ENCODE results near the gene TEX51.

TEX51 gene

DNA sequence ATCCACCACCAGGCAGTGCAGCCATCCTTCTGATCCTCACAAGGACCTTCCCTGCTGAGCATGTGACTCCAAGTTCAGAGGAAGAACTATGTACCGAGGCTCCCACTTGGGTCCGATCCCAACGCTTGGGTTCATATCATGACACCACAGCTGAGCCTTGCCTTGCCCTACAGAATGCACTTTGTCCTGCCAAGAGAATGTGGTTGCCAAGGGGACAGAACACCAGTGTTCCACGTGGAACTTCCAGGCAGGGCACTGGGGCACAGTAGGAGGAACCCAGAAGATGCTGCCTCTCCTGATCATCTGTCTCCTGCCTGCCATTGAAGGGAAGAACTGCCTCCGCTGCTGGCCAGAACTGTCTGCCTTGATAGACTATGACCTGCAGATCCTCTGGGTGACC is at the start of gene TEX51:
TSS of gene TEX51 (plus strand) at position 255 of the 400 bp plus-strand sequence. CDS start at position 284, 29 bp downstream.
- H3K4me3 ChIP-seq (ENCODE audit: low read depth, low read length), result no peak within 1 kb of the TSS

DNA sequence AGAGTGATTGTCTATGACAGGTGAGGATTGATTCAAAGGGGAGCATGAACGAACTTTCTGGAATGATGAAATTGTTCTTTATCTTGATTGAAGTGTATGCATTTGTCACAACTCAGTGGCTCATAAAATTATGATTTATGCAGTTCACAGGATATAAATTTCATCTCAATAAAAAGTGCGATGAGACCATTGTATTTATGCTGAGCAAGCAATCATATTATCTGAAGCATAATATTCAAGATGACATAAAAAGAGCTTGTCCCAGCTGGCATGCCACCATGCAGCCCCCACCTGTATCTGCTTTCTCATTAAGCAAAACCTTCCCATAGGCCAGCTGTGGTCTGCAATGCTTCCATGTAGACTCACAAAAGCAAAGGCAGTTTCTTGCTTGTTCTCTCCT is 49.6 kb upstream of the TEX51 start:
- no peak overlapping the region for H3K4me3 ChIP-seq (ENCODE audit: low read depth, low read length)

DNA sequence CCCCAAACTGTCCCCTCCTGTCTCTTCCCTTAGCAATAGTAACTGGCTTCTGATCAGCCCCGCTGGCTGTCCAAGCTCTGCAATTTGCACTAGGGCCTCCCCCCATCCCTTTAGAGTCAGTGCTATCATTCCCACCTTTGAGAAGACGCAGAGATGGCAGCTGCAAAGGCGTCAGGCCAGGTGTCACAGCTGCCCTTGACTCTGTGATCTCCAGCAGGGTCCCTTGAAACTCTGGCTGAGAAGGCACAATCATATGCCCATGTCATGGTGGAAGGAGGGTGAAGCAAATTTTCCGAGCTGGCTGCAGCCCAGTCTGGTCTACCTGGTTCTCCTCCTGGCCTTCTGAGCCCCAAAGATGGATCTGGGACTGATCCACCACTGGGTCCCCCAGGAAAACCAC is 49.2 kb upstream of the TEX51 start:
- no peak overlapping the region for H3K4me3 ChIP-seq (ENCODE audit: low read depth, low read length)

DNA sequence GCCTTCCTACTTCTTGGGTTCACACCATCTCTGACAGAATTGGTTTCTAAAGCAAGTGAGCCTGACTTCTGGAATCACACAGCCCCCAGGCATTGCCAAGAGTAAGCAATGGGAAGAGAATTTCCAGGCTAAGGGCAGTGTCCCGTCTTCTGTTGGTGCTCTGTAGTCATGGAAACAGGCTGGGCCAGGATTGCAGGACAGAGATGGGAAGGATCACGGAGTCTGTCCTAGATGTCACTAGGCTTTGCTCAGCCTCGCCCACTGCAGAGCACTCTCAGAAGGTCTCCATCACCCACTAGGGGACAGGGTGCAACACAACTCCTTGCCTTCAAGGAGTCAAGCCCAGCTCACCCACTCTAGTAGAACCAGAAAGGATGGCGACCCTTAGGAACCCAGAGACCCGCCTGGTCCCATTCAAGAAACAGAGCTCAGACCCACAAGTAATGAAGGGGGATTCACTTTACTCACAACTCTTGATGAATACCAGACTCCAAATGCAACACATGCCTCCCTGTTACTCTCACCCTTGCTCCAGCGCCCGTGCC is 48.6 kb upstream of the TEX51 start:
- H3K4me3 ChIP-seq (ENCODE audit: low read depth, low read length), result no peak overlapping the region

DNA sequence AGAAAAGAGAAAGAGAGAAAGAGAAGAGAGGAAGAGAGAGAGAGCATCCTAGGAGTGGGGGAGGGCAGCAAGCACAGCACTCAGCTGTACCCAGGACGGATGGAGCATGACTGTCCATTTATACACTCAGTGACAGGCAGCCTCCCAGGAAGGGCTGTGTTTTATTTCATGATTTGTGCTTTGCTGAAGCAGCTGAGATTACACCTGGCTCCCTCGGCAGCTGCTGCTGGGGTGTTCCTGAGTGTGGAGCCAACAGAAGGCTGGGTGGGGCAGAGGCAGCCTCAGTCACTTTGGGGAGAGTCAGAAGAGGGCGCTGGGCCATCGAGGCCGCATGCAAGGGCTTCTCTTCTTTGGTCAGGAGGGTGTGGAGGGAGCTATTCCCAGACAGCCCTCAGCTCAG is 47.8 kb upstream of the TEX51 start:
- H3K4me3 ChIP-seq (ENCODE audit: low read depth, low read length), result no peak overlapping the region

DNA sequence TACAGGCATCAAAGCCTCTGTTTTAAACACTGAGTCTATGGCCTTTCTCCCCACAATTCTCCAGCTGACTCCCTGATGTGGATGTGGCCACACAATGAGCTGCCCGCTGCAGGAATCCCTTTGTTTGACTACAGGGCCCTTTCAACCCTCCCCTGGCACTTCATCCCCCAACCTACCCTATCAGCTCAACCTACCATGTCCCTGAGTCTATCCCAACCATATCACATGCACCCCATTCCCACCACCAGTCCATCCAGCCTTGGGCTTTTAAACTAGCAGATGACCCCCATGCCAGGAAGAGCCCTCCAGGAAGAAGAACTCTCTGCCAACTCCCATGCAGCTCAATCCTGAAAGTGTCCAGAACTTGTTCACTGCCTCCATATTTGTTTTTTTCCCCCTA is 46.9 kb upstream of the TEX51 start:
- H3K4me3 ChIP-seq (ENCODE audit: low read depth, low read length), result no peak overlapping the region

DNA sequence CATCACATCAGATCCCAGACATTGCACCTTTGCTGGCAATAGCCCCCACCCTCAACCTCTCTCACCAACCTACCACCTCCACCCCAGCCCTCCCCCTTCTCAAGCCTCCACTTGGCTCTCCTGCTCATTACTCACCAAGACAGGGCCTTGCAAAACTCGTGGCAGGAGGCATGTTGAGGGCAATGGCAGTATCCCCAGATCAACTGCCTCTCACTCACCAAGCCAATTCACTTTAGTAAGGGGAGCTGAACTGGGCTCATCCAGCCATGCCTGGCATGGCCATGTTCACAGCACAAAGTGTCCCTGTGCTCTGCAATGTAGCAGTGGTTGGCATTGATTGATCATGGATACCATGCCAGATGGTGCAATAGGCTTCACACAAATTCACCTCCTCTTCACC is 46.3 kb upstream of the TEX51 start:
- H3K4me3 ChIP-seq (ENCODE audit: low read depth, low read length), result no peak overlapping the region

DNA sequence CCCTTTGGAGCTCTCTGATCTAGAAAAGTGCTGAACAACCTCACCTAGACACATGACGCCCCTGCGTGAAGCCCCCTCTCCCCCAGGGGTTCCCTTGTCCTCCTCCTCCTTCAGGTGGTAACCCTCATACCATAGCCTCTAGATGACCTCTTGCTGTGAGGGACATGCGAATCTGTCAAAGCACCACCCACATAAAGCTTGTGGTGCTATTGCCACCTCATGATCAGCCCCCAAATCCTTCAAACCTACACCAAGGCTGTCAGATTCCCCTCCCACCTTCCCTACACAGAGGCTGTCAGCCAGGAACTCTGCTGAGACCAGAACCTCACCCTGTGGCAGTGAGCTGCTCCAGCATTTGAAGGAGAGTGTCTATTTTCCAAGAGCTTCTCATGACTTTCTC is 43.1 kb upstream of the TEX51 start:
- no peak overlapping the region for H3K4me3 ChIP-seq (ENCODE audit: low read depth, low read length)

DNA sequence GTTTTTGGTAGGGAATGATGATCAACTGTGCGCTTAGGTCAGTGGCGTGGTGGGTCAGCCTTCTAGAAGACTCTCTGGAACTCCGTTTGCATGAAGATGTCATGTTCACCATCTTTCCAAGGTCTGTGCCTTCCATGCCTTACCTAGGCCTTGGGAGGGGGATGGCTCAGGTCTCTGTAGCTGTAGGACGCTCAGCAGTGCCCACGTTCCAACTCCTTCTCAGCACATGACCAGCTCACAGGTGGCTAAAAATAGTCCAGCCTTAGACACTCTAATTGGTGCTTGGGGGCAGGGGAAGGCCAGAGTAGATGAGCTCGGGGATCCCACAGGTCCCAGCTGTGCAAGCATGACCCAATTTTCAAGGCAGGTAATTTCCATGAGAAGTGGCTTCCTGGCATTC is 42.3 kb upstream of the TEX51 start:
- H3K4me3 ChIP-seq (ENCODE audit: low read depth, low read length), result no peak overlapping the region

DNA sequence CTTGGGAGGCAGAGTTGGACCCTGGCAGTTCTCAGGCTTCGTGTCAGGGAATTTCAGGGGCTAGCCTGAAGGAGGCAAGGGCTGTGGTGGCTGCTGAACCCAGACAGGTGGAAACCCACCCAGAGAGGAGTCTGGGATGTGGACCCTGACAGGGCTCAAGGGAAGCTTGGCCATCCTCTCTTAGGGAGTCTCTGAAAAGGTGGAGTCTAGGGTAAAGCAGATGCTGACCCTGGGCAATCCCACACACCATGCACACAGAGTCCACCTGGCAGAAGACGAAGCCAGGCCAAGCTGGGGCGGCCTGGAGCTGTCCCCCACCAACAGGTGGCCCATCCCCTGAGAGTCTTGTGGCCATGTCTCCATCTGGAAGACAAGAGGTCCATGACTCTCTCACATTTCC is 41.2 kb upstream of the TEX51 start:
- H3K4me3 ChIP-seq (ENCODE audit: low read depth, low read length), result no peak overlapping the region

DNA sequence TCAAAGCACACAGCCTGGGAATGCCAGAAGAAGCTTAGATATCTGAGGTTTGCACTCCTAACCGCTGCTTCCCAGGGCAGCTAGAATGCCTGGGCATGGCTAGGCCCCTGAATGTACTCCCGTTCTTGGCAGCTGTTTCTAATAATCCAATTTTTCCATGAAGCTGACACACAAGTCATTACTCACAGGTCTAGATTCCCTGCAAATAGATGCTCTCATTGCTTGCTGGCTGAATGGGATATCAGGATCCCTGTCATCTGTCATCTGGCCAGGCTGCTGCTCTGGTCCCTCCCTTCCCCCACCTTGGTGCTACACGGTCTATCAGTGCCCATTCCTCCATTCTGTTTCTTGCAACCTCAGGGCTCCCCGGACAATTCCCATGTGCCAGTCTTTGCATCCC is 40.7 kb upstream of the TEX51 start:
- H3K4me3 ChIP-seq (ENCODE audit: low read depth, low read length), result no peak overlapping the region

DNA sequence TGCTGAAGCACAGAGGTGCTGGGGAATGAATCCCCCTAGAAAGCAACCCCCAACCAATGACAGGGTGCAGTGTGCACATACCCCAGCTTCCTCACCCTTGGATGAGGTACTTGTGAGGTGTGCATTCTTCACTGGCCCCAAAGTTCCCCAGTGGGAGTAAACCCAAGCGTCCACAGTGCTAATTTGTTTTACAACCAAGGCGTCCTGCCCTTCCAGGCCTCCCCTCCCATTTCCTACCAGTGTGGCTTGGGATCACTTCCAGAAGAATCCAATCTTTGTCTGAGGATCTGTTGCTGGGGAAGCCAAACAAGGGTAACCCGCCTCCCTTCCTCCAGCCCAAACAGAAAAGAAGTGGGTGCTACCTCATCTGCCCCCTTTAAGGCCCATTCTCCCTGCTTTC is 40.3 kb upstream of the TEX51 start:
- H3K4me3 ChIP-seq (ENCODE audit: low read depth, low read length), result no peak overlapping the region

DNA sequence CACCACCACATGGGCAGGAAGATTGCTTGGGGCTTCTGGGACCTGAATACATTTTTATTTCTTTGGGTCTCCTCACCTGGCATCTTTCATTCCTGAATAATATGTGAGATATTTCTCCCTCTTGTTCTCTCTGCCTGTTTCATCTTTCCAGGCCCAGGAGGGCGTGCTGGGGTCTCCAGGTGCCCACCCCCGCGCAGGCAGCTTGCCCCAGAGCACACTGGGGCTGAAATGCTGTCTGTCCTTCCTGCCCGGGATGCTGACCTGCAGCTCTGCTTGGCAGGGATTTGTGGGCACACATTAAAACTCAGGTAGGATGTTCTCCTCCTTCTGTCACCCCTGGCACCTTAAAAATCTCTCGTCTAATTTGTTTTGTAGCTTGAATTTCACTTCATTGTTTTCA is 39.7 kb upstream of the TEX51 start:
- no peak overlapping the region for H3K4me3 ChIP-seq (ENCODE audit: low read depth, low read length)

DNA sequence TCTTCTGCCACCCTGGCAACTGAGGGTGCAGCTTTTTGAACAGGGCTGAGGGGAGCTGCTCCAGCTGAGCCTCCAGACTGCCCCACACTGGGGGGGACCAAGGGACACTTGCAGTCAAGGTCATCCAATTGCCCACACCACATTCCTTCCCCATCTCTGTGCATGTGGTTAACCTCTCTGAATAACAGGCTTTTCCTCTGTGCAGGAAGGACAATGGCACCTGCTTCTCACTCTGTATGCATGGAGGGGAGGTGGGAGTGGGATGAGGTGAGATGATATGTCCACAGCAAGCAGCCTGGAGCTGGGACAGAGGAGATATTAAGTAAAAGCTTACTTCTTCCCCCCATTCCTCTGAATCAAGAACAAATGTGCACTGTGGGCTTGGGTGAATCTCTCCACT is 39.1 kb upstream of the TEX51 start:
- no peak overlapping the region for H3K4me3 ChIP-seq (ENCODE audit: low read depth, low read length)

DNA sequence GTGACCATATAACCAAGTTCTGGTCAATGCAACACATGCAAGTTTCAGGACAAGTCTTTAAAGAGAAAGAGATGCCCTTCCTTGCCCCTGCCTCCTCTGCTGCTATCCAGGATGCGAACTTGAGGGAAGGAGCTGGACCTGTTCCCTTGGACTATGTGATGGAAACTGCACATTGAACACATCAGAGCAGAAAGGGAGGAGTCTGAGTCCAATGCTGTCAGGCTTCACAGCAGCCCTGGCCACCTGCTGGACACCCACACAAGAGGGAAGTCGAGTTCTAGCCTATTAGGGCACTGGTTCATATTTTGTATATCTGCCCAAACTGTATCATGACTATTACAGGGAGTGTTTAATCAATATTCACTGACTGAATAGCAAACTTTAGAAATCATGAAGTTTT is 38.3 kb upstream of the TEX51 start:
- H3K4me3 ChIP-seq (ENCODE audit: low read depth, low read length), result no peak overlapping the region

DNA sequence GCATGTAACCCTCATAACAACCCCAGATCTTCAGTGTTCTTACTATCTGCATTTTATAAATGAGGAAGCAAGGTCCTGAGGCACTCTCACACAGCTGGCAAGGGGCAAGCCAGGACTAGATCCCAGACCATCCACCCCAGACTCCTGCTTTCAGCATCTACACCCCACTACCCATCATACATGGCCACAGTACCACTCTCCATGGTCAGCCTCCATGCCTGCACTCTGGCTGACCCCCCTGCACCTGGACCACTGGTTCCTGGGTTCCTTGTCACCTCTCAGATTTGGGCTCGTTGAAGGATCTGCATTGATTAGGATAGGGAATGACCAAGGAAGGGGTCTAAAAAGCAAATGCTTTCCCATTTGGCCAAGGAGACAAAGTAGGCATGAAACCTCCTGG is 36.0 kb upstream of the TEX51 start:
- no peak overlapping the region for H3K4me3 ChIP-seq (ENCODE audit: low read depth, low read length)

DNA sequence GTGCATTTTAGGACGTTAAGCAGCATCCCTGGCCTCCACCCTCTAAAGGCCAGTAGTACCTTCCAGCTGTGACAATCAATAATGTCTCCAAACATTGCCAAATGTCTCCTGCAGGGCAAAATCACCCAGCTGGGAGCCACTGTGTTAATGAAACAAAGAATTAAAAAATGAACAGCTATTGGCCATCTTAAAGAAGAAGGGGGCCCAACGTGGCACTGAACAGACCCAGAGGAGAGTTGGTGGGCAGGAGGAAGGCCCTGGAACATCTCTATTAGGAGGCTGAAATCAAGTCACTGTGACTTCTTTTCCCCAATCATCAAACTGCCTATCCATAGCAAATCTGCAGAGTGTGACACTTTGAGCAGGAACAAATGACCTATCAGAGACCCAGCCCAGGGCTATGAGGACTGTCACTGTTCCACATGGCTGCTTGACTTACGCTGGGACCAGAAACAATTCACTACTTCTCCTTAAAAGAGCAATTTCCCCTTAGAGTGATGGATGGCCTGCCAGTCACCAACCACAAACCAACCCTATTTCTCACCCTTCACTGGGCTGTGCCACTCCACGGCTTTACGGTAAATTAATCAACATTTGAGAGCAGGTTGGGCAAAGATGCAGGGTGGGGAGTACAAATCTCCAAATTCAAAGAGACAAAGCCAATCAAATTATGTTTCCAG is 35.2 kb upstream of the TEX51 start:
- H3K4me3 ChIP-seq (ENCODE audit: low read depth, low read length), result no peak overlapping the region

DNA sequence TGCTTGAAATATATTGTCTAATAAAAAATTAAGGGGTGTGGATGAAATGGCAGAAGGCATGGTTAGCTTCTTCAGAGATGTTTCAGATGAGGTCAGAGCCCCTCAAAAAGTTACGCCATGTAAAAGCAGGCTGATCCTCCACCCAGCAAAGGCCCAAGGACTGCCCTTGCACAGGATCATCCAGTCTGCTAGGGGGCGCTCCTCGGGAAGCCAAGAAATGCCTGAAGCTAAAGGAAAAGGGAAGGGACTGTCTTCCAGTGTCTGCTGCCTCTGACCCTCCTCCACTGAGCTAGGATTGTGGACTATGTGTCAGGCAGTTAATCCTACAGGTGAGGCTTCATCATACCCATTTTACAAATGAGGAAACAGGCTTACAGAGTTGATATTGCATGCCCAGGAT is 33.8 kb upstream of the TEX51 start:
- no peak overlapping the region for H3K4me3 ChIP-seq (ENCODE audit: low read depth, low read length)

DNA sequence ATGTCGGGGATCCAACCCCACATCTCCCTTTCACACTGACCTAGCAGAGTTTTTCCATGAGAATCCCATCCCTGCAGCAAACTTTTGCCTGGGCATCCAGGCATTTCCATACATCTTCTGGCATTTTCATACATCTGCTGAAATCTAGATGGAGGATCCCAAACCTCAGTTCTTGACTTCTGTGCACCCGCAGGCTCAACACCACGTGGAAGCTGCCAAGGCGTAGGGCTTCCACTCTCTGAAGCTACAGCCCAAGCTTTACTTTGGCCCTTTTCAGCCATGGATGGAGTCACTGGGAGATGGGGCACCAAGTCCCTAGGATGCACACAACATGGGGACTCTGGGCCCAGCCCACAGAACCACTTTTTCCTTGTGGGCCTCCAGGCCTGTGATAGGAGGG is 32.2 kb upstream of the TEX51 start:
- no peak overlapping the region for H3K4me3 ChIP-seq (ENCODE audit: low read depth, low read length)

DNA sequence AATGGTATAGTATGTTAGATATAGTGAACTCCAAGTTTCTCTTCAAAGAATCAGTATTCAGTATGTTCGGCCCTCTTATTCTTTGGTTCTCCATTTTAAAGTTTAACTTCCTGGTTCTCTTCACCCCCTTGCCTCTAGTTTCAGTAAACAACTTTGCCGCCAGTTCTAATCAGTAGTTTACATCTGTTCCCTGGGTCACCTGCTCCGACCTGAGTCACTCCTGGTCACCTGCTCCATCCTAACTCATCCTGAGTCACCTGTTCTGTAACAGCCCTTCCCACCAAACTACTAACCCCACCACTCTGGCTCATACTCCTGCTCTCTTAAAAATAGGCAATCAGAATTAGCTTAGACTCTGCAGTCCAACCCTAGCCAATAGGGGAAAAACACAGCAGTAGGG is 23.7 kb upstream of the TEX51 start:
- H3K4me3 ChIP-seq (ENCODE audit: low read depth, low read length), result no peak overlapping the region

DNA sequence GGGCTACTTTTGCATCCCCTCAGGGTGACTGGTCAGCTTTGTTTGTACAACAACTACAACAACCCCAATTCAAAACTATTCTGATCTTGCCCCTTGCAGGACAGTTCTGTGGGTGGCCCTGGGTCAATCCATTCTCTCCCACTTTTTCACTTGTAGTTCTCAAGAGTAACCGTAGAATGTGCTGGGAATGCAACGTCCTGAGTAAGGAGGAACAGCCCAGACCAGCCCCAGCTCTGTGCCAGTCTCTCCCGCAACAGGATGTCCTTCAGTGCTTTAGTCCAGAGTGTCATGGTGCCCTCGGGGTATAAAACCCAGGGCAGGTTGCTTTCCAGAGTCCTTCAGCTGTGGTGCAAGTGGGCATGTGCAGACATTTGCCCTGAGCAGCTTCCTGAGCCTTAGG is 22.1 kb upstream of the TEX51 start:
- no peak overlapping the region for H3K4me3 ChIP-seq (ENCODE audit: low read depth, low read length)

DNA sequence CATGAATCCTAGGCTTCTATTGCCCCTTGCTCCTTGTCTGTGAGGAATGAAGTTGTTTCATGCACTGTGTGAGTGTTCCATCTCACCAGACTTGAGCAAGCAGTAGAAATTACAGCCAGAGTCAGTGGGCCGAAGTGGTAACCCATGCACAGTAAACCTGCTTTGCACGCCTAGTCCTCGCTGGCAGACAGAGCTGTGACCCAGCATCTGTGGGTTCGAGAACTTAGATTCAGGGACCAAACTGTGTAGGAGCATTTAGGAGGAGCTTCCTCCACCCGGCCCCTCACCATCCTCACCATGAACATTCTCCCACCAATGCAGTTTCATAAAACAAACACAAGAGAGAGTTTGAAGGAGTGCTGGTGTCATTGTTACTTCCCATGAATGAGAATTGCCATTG is 21.6 kb upstream of the TEX51 start:
- no peak overlapping the region for H3K4me3 ChIP-seq (ENCODE audit: low read depth, low read length)

DNA sequence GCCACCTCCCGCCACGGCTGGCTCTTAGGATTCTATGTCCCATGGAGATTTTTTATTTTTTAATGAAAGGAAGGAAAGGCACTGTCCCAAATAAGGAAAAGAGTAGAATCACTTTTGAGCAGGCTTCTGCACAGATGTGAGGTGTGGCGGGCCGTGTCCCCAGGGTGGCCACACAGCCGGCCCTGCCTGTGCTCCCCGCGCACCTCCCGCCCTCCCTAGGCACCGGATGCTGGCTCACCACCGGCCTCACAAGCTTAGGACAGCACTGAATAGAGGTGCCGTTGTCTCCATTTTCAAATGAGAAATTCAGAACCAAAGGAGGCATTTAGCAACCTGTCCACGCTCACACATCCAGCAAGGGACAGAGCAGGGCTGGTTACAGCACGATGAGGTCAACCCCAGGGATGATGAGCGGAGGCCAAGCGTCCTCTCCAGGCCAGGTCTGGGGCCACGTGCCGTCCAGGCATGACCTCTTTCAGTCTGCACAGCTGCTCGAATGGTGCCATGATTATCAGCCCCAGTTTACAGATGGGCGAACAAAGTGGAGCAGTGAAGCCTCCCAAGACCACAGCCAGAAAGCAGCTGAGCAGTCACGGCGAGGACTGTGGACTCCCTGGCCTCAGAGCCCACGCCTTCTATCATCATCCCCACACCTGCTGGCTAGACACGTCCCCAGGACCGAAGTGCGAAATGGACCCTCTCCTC is 20.7 kb upstream of the TEX51 start:
- H3K4me3 ChIP-seq (ENCODE audit: low read depth, low read length), result no peak overlapping the region
